Calu3 (cell line): ENCODE data around the gene TMEM116. TPM values are rescaled to one million over a fixed set of nuclear protein-coding genes. Genes with fewer than 3 reads are reported as not detected.
"Not testable (repeated sequence)": the region's sequence is repeated elsewhere in the genome, so short reads cannot be mapped to it uniquely, and the experiment has no call there.

Experiments
- BruUV-seq: library from RNA; stranded (reverse); fragments of 400-500 nt; replicated peaks from 2 replicates; lab custom pipeline; 2021; lab: Mats Ljungman, UMichigan
- CTCF ChIA-PET: fragments of 300-600 bp; sonication (Branson Sonifier 250); formaldehyde crosslinking; loops from one replicate; lab custom pipeline; 2022; ENCODE audit warnings: antibody characterized with exemption; lab: Charles Lee
- DNase-seq: peaks from one replicate; pipeline ENCODE4 v3.0.0; 2022
- H3K27ac Mint-ChIP-seq: one replicate; pipeline ENCODE4 v1.8.0; 2022; ENCODE audit warnings: mixed read lengths; ENCODE audit not compliant: unreplicated experiment
- H3K27me3 Mint-ChIP-seq: one replicate; pipeline ENCODE4 v1.8.0; 2022; ENCODE audit warnings: mixed read lengths; ENCODE audit not compliant: unreplicated experiment
- H3K36me3 Mint-ChIP-seq: one replicate; pipeline ENCODE4 v1.8.0; 2022; ENCODE audit warnings: mild to moderate bottlenecking, moderate library complexity, mixed read lengths; ENCODE audit not compliant: insufficient read depth, unreplicated experiment
- H3K4me1 Mint-ChIP-seq: one replicate; pipeline ENCODE4 v1.8.0; 2022; ENCODE audit warnings: mild to moderate bottlenecking, low read depth, mixed read lengths; ENCODE audit not compliant: unreplicated experiment
- H3K4me3 Mint-ChIP-seq: one replicate; pipeline ENCODE4 v1.8.0; 2022; ENCODE audit warnings: mild to moderate bottlenecking, low read depth, moderate library complexity, mixed read lengths; ENCODE audit not compliant: unreplicated experiment
- H3K9me3 Mint-ChIP-seq: one replicate; pipeline ENCODE4 v1.8.0; 2022; ENCODE audit warnings: low read depth, mixed read lengths; ENCODE audit not compliant: unreplicated experiment
- intact Hi-C: fragments of 100-400 bp; cut with micrococcal nuclease; formaldehyde crosslinking; loops from one replicate; pipeline ENCODE4 v1.10.0; 2022; ENCODE audit not compliant: unreplicated experiment
- total RNA-seq: library from RNA; stranded (reverse); gene quantifications from 2 replicates; pipeline ENCODE4 v1.2.3, GENCODE V29; 2022
- TF ChIP-seq, protein P1 (sequence below): fragments of 200-600 bp; IDR thresholded peaks from one replicate; pipeline ENCODE4 v1.8.0; 2022; ENCODE audit warnings: antibody characterized with exemption; ENCODE audit not compliant: unreplicated experiment

Gene TMEM116
- total RNA-seq, 1 experiment from 2014 or later = 13.0 TPM

DNA sequence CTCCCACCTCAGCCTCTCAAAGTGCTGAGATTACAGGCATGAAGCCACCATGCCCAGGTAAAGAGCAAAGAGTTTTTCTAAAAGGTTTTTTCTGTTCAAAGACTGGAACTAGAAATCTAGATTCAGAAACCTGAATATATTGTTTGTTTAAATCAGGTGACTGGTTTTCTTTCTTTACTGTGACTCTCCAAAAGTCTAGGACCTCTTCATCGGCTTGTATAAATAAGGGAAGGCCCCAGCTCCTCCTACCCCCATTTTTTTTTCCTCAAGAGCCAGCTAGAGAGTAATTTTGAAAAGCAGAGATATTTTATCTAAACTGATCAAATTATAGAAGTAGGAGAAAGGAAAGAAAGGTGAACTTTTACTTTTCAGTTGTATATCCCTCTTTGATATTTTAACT lies 48.0 kb downstream of the TMEM116 start:
- BruUV-seq = no TSS peak
- H3K27me3 Mint-ChIP-seq = no peaks in the 10 kb centered on the region

DNA sequence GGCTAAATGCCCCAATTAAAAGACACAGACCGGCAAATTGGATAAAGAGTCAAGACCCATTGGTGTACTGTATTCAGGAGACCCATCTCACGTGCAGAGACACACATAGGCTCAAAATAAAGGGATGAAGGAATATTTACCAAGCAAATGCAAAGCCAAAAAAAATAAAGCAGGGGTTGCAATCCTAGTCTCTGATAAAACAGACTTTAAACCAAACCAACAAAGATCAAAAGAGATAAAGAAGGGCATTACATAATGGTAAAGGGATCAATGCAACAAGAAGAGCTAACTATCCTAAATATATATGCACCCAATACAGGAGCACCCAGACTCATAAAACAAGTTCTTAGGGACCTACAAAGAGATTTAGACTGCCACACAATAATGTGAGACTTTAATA lies 53.4 kb downstream of the TMEM116 start:
- DNase-seq, H3K4me1 Mint-ChIP-seq, CTCF ChIA-PET, H3K4me3 Mint-ChIP-seq, H3K27ac Mint-ChIP-seq, BruUV-seq, H3K36me3 Mint-ChIP-seq, H3K27me3 Mint-ChIP-seq, intact Hi-C loops: not testable (repeated sequence)
- peaks cover 16% of the 10 kb centered on the region for H3K9me3 Mint-ChIP-seq

More for the DNA sequence above, 48.0 kb downstream of the TMEM116 start:
- CTCF ChIA-PET = interaction anchor here (0.5 kb wide), 1 partner anchor 85 kb away, joined by 3 read pairs; no protein-coding TSS in a partner anchor
- H3K36me3 Mint-ChIP-seq = no peaks in the 10 kb centered on the region
- H3K9me3 Mint-ChIP-seq = peaks cover 5% of the 10 kb centered on the region
- no peak overlapping the region for H3K4me3 Mint-ChIP-seq
- no peak overlapping the region for H3K27ac Mint-ChIP-seq
- H3K4me1 Mint-ChIP-seq = no peaks in the 10 kb centered on the region
- TF ChIP-seq, protein P1, sequence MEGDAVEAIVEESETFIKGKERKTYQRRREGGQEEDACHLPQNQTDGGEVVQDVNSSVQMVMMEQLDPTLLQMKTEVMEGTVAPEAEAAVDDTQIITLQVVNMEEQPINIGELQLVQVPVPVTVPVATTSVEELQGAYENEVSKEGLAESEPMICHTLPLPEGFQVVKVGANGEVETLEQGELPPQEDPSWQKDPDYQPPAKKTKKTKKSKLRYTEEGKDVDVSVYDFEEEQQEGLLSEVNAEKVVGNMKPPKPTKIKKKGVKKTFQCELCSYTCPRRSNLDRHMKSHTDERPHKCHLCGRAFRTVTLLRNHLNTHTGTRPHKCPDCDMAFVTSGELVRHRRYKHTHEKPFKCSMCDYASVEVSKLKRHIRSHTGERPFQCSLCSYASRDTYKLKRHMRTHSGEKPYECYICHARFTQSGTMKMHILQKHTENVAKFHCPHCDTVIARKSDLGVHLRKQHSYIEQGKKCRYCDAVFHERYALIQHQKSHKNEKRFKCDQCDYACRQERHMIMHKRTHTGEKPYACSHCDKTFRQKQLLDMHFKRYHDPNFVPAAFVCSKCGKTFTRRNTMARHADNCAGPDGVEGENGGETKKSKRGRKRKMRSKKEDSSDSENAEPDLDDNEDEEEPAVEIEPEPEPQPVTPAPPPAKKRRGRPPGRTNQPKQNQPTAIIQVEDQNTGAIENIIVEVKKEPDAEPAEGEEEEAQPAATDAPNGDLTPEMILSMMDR = no peak
- intact Hi-C loops = no loop called here
- DNase-seq = no peak

DNA sequence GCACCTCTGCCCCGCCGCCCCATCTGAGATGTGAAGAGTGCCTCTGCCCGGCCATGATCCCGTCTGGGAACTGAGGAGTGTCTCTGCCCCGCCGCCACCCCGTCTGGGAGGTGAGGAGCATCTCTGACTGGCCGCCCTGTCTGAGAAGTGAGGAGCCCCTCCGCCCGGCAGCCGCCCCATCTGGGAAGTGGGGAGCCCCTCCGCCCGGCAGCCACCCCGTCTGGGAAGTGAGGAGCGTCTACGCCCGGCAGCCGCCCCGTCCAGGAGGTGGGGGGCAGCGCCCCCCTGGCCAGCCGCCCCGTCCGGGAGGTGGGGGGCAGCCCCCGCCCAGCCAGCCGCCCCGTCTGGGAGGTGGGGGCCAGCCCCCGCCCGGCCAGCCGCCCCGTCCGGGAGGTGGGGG lies 55.7 kb downstream of the TMEM116 start:
- H3K27me3 Mint-ChIP-seq, H3K4me1 Mint-ChIP-seq, H3K27ac Mint-ChIP-seq, H3K4me3 Mint-ChIP-seq, H3K36me3 Mint-ChIP-seq, intact Hi-C loops, BruUV-seq, DNase-seq, CTCF ChIA-PET: not testable (repeated sequence)
- H3K9me3 Mint-ChIP-seq = peaks cover 16% of the 10 kb centered on the region

DNA sequence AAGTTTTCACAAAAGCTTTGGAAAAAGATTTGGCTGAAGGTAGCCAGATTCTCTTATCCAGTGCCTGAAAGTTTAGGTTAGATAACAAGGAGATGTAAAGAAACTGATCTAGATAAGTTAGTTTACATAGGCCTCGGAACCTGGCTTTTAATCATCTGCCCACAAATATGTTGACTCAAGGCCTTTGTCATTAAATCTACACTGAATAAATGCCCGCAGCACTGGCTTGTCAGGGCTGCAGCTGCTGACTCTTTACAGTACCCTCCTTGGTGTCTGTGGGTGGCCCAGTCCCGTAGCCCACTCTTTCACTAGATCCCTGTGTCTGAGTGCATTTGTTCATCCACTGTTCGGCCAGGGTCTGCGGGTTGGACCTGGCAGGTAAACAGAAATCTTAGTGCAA lies 58.0 kb downstream of the TMEM116 start:
- Mint-ChIP-seq H3K9me3 (peaks cover 14% of the 10 kb centered on the region), H3K27ac (no peak overlapping the region), H3K36me3 (no peaks in the 10 kb centered on the region), H3K4me3 (no peak overlapping the region), H3K4me1 (no peaks in the 10 kb centered on the region), H3K27me3 (no peaks in the 10 kb centered on the region)
- intact Hi-C loops = no loop called here
- BruUV-seq = no TSS peak
- no peak for DNase-seq
- TF ChIP-seq, protein P1 = no peak
- CTCF ChIA-PET = interaction anchor here (0.6 kb wide), 1 partner anchor 493 kb away, joined by 3 read pairs; no protein-coding TSS in a partner anchor

DNA sequence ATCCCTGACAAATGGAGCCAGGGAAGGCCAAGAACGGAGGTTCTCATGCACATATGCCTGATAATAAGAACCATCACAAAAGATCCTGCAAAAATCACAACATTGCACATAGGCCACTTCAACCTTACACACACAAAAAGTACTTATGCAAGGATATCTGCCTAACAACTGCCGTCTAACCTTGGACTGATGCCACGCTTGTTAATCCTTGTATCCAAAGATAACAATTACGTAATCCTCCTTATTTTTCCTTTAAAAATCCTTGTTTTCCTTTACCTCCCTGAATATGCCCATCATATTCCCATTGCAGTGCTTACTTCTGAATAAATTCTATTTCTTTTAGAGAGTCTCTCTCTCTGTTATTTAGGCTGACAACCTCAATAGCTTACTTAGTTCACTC lies 59.5 kb downstream of the TMEM116 start:
- Mint-ChIP-seq H3K9me3 (peaks cover 7% of the 10 kb centered on the region), H3K27me3 (no peaks in the 10 kb centered on the region), H3K4me1 (no peaks in the 10 kb centered on the region), H3K4me3 (no peak overlapping the region), H3K36me3 (no peaks in the 10 kb centered on the region), H3K27ac (no peak overlapping the region)
- no peak for DNase-seq
- TF ChIP-seq, protein P1 = no peak
- CTCF ChIA-PET = no interaction called here
- intact Hi-C loops = no loop called here
- no TSS peak for BruUV-seq

DNA sequence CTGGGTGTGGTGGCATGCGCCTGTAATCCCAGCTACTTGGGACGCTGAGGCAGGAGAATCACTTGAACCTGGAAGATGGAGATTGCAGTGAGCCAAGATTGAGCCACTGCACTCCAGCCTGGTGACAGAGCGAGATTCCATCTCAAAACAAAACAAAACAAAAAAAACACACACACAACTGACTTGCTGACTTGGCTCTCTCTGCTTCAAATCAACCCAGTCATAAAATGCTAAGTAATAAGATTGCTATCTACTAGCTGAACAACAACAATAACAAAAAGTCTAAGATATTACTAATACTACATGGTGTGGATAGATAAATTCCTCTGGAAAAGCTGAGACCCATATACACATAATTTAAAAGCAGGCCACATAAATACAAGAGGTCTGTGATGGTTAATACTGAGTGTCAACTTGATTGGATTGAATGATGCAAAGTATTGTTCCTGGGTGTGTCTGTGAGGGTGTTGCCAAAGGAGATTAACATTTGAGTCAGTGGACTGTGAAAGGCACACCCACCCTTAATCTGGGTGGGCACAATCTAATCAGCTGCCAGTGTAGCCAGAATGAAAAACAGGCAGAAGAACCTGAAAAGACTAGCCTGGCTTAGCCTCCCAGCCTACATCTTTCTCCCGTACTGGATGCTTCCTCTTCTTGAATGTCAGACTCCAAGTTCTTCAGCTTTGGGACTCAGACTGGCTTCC lies 60.7 kb downstream of the TMEM116 start:
- H3K36me3 Mint-ChIP-seq, H3K27ac Mint-ChIP-seq, CTCF ChIA-PET, BruUV-seq, H3K4me1 Mint-ChIP-seq, H3K9me3 Mint-ChIP-seq, H3K4me3 Mint-ChIP-seq, DNase-seq, intact Hi-C loops, H3K27me3 Mint-ChIP-seq: not testable (repeated sequence)

DNA sequence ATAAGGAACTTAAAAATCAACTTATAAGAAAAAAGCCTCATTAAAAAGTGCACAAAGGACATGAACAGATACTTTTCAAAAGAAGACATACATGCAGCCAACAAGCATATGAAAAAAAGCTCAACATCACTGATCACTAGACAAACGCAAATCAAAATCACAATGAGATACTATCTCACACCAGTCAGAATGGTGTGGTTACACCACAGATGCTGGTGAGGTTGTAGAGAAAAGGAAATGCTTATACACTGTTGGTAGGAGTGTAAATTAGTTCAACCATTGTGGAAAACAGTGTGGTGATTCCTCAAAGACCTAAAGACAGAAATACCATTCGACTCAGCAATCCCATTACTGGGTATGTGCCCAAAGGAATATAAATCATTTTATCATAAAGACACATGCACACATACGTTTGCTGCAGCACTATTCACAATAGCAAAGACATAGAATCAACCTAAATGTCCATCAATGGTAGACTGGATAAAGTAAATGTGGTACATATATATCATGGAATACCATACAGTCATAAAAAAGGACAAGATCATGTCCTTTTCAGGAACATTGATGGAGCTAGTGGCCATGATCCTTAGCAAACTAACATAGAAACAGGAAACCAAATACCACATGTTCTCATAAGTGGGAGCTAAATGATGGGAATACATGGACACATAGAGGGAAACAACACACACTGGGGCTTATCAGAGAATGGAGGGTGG lies 61.8 kb downstream of the TMEM116 start:
- CTCF ChIA-PET, H3K9me3 Mint-ChIP-seq, DNase-seq, H3K27me3 Mint-ChIP-seq, intact Hi-C loops, H3K4me3 Mint-ChIP-seq, H3K27ac Mint-ChIP-seq, H3K36me3 Mint-ChIP-seq, H3K4me1 Mint-ChIP-seq, BruUV-seq: not testable (repeated sequence)
